Measurements from ENCODE around the gene RABEP2. TPM values are rescaled to one million over a fixed set of nuclear protein-coding genes. Genes with fewer than 3 reads are reported as not detected.

The RABEP2 gene
- total RNA-seq, 1 experiment from 2014 or later: 48.5 TPM

DNA sequence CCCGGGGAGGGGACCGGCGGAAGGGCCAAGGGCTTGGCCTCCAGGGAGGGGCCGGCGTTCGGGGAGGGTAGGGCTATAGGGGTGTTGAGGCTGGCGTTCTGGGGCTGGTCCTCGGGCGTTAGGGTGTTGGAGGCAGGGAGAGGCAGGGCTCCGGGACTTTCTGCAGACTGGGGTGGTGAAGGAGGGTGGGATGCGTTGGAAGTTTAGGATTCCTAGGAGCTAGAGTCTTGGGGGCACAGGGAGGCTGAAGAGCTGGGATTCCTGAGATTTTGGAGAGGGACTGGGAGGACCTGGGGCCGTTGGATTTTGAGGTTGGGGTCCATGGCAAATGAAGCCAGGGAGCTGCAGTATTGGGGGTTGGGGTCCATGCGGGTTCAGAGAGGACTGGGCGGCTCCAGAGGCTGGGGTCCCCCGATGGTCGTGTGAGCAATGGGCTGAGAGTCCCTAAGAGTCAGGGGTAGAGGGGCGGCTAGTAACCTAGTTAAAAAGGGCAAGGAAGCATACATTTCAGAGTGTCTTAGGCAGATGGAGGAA is 26.4 kb upstream of the RABEP2 start:
- TF ChIP-seq, protein P1, sequence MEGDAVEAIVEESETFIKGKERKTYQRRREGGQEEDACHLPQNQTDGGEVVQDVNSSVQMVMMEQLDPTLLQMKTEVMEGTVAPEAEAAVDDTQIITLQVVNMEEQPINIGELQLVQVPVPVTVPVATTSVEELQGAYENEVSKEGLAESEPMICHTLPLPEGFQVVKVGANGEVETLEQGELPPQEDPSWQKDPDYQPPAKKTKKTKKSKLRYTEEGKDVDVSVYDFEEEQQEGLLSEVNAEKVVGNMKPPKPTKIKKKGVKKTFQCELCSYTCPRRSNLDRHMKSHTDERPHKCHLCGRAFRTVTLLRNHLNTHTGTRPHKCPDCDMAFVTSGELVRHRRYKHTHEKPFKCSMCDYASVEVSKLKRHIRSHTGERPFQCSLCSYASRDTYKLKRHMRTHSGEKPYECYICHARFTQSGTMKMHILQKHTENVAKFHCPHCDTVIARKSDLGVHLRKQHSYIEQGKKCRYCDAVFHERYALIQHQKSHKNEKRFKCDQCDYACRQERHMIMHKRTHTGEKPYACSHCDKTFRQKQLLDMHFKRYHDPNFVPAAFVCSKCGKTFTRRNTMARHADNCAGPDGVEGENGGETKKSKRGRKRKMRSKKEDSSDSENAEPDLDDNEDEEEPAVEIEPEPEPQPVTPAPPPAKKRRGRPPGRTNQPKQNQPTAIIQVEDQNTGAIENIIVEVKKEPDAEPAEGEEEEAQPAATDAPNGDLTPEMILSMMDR (conservative IDR thresholded peaks at IDR 0.05): no peak
- TF ChIP-seq EZH2 (IDR thresholded peaks at IDR 0.05; ENCODE audit: low read depth): no peak
- ChIA-PET CTCF (interaction anchor here (0.5 kb wide), 1 partner anchor 78 kb away, joined by 4 read pairs; no protein-coding TSS in a partner anchor), POLR2A (ENCODE audit: unreplicated experiment) (no interaction called here)
- Histone ChIP-seq H3K9me2 (ENCODE audit: insufficient read depth) (no peaks in the 10 kb centered on the region), H3K27ac (no peak overlapping the region), H3K4me3 (peak overlapping the region; percentile 84), H3K4me2 (peak overlapping the region; percentile 98), H3K36me3 (ENCODE audit: low read depth) (peaks cover 26% of the 10 kb centered on the region), H2AFZ (peak overlapping the region; percentile 92), H4K20me1 (ENCODE audit: insufficient read depth) (no peaks in the 10 kb centered on the region), H3F3A (ENCODE audit: insufficient read depth, low read depth) (peaks cover 28% of the 10 kb centered on the region), H3K4me1 (replicated peaks; ENCODE audit: insufficient read depth) (peaks cover 16% of the 10 kb centered on the region), H3K79me2 (ENCODE audit: low read depth) (peaks cover 22% of the 10 kb centered on the region), H3K27me3 (ENCODE audit: insufficient read depth, low read depth) (no peaks in the 10 kb centered on the region), H3K9me3 (ENCODE audit: insufficient read depth, low read depth) (no peaks in the 10 kb centered on the region)
- no TSS peak for BruUV-seq (replicated peaks)
- DNase-seq: peak in 1 of 2 experiments; percentile 63
- intact Hi-C loops (cut with micrococcal nuclease; ENCODE audit: unreplicated experiment): no loop called here

DNA sequence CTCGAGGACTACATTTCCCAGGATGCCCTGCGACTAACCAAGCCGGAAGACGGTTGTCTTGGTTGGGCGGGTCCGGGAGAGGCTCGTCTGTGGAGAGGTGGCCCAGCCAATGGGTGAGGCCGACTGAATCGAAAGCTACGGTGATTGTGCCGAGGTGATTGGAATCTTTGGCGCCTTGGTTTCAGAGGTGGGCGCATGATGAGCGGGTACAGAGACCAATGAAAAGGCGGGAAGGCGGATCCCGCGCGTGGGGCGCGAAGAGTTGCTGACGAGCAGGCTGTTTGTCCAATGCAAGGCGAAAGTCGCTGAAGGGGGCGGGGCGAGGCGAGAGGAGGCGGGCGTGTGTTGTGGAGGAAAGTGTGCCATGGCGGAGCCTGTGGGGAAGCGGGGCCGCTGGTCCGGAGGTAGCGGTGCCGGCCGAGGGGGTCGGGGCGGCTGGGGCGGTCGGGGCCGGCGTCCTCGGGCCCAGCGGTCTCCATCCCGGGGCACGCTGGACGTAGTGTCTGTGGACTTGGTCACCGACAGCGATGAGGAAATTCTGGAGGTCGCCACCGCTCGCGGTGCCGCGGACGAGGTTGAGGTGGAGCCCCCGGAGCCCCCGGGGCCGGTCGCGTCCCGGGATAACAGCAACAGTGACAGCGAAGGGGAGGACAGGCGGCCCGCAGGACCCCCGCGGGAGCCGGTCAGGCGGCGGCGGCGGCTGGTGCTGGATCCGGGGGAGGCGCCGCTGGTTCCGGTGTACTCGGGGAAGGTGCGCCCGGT is 25.8 kb upstream of the RABEP2 start, which contains the start of gene NFATC2IP:
Gene NFATC2IP, plus strand, starts transcription at position 290 of the 762 bp plus-strand sequence. Its CDS starts 75 bp downstream, at position 365.
- intact Hi-C loops (cut with micrococcal nuclease; ENCODE audit: unreplicated experiment): loop anchor here (1.0 kb wide), 1 partner anchor 127 kb away; no protein-coding TSS in a partner anchor
- Histone ChIP-seq H3K4me3 (peak within 1 kb of the TSS; percentile 84), H3K9me3 (ENCODE audit: insufficient read depth, low read depth) (no peaks in the 10 kb centered on the region), H4K20me1 (ENCODE audit: insufficient read depth) (no peaks in the 10 kb centered on the region), H3F3A (ENCODE audit: insufficient read depth, low read depth) (peaks cover 25% of the 10 kb centered on the region), H3K4me1 (replicated peaks; ENCODE audit: insufficient read depth) (peaks cover 16% of the 10 kb centered on the region), H2AFZ (peak within 1 kb of the TSS; percentile 92), H3K79me2 (ENCODE audit: low read depth) (peaks cover 22% of the 10 kb centered on the region), H3K36me3 (ENCODE audit: low read depth) (peaks cover 23% of the 10 kb centered on the region), H3K27me3 (ENCODE audit: insufficient read depth, low read depth) (no peaks in the 10 kb centered on the region), H3K4me2 (peak within 1 kb of the TSS; percentile 98), H3K27ac (peak within 1 kb of the TSS; percentile 38; the same call in 1 of the 2 replicates), H3K9me2 (ENCODE audit: insufficient read depth) (no peaks in the 10 kb centered on the region)
- POLR2A ChIA-PET (ENCODE audit: unreplicated experiment): interaction anchor here (0.5 to 1.0 kb wide), 12 partner anchors 15 to 1115 kb away, joined by 3 to 7 read pairs (median 4); partner anchors contain the start of genes ALDOA, SH2B1, SULT1A2 and TUFM
- no TSS peak for BruUV-seq (replicated peaks)
- peak; percentile 100 for DNase-seq
- TF ChIP-seq, protein P1 (conservative IDR thresholded peaks at IDR 0.05): no peak
- no peak for TF ChIP-seq EZH2 (IDR thresholded peaks at IDR 0.05; ENCODE audit: low read depth)
- CTCF ChIA-PET: interaction anchor here (0.5 to 1.0 kb wide), 3 partner anchors 40 to 1115 kb away, joined by 3 to 10 read pairs (median 3); partner anchors contain the start of gene ALDOA

DNA sequence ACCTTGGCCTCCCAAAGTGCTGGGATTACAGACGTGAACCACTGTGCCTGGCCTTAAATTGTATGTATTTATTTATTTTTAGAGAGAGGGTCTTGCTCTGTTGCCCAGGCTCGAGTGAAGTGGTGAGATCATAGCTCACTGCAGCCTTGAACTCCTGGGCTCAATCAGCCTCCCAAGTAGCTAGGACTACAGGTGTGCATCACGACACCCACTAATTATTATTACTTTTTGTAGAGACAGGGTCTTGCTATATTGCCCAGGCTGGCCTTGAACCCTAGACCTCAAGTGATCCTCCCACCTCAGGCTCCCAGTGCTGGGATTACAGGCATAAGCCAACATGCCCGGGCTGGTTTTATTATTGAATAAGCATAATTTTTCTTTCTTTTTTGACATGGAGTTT is 21.6 kb upstream of the RABEP2 start:
- Histone ChIP-seq H3K27me3 (ENCODE audit: insufficient read depth, low read depth) (no peaks in the 10 kb centered on the region), H3K4me1 (replicated peaks; ENCODE audit: insufficient read depth) (peaks cover 13% of the 10 kb centered on the region), H2AFZ (no peak overlapping the region), H3K79me2 (ENCODE audit: low read depth) (peaks cover 7% of the 10 kb centered on the region), H3K36me3 (ENCODE audit: low read depth) (no peaks in the 10 kb centered on the region), H3K27ac (no peak overlapping the region), H3K9me3 (ENCODE audit: insufficient read depth, low read depth) (no peaks in the 10 kb centered on the region), H4K20me1 (ENCODE audit: insufficient read depth) (no peaks in the 10 kb centered on the region), H3K4me2 (no peak overlapping the region), H3F3A (ENCODE audit: insufficient read depth, low read depth) (peaks cover 31% of the 10 kb centered on the region), H3K9me2 (ENCODE audit: insufficient read depth) (no peaks in the 10 kb centered on the region), H3K4me3 (no peak overlapping the region)
- BruUV-seq (replicated peaks): no TSS peak
- no peak for DNase-seq
- ChIA-PET CTCF (interaction anchor here (0.6 to 0.9 kb wide), 2 partner anchors 10 to 37 kb away, joined by 4 to 5 read pairs; no protein-coding TSS in a partner anchor), POLR2A (ENCODE audit: unreplicated experiment) (no interaction called here)
- intact Hi-C loops (cut with micrococcal nuclease; ENCODE audit: unreplicated experiment): loop anchor here (5.0 kb wide), 4 partner anchors 34 to 669 kb away; partner anchors contain the start of gene ATP2A1
- TF ChIP-seq, protein P1 (conservative IDR thresholded peaks at IDR 0.05): no peak
- no peak for TF ChIP-seq EZH2 (IDR thresholded peaks at IDR 0.05; ENCODE audit: low read depth)

All from PC-9 (cell line).